GM12892 (cell line): ENCODE results near the gene GAS2L2.

Source experiments
- POLR2A ChIP-seq: IDR thresholded peaks from 2 replicates; pipeline ENCODE4 v1.6.1; 2011; ENCODE audit warnings: low read depth, low read length, control low read depth
- POLR2AphosphoS5 ChIP-seq: IDR thresholded peaks from 2 replicates; pipeline ENCODE4 v1.6.1; 2011; ENCODE audit warnings: low read depth, low read length, control low read depth

DNA sequence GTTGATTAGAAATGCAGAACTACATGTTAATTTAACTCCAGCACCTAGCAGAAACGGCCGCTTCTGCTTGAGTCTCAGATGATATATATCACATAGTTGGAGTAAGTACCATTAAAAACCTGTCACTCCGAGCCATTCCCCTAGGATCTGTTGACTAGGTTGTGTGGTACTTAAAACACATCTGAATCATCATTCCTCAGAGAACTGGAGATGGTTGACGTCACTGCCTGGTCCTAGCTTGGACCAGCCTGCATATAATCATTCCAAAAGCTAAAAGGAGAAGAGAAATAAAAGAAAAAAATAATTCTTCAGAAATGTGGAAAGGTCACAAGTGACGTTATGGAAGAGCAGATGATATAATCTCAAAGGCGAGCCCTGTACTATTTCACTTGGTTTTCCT, 52.9 kb downstream of the GAS2L2 start:
- no peak for TF ChIP-seq POLR2AphosphoS5
- no peak for TF ChIP-seq POLR2A
